ENCODE measurements around the gene MED12. TPM values are rescaled to one million over a fixed set of nuclear protein-coding genes. Genes with fewer than 3 reads are reported as not detected.

MED12 gene
- total and polyA plus RNA-seq, 8 donors: 12.2 to 25.7 (median 17.5) TPM

DNA sequence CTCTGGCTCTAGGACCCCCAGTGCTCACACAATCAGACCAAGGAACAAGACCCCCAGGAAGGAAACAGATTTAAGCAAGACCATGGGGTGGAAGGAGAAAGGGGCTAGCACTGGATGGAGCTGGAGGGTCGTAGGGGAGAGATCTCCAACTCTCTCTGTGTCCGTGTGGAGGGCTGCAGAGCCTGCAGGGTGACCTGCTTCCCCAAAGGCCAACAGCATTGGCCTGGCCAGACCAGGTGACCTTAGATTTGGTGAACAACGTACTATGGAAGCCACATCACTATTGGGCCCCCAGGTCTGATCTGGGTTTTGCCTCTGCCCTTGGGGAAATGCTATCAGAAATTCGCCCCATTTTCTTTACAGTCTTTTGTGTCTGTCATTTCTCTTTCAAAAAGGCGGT is 52.3 kb downstream of the MED12 start:
- no peak overlapping the region for H3K4me3 ChIP-seq
- H3K27ac ChIP-seq: no peak overlapping the region
- no peak for TF ChIP-seq CTCF (IDR thresholded peaks at IDR 0.05)
- no peaks in the 10 kb centered on the region for H3K27me3 ChIP-seq
- H3K36me3 ChIP-seq: no peaks in the 10 kb centered on the region
- 66 to 84% methylated on average over 5 of the region's 5 CpGs for WGBS, 2 donors
- FAIRE-seq: no peak
- DNase-seq: no peak
- H3K4me1 ChIP-seq: no peaks in the 10 kb centered on the region
- no peak for ATAC-seq
- H3K9me3 ChIP-seq: no peaks in the 10 kb centered on the region
- intact Hi-C loops (cut with DNase I): loop anchor here in 1 of 3 donors (10.0 kb wide), 1 partner anchor 196 kb away; no protein-coding TSS in a partner anchor

DNA sequence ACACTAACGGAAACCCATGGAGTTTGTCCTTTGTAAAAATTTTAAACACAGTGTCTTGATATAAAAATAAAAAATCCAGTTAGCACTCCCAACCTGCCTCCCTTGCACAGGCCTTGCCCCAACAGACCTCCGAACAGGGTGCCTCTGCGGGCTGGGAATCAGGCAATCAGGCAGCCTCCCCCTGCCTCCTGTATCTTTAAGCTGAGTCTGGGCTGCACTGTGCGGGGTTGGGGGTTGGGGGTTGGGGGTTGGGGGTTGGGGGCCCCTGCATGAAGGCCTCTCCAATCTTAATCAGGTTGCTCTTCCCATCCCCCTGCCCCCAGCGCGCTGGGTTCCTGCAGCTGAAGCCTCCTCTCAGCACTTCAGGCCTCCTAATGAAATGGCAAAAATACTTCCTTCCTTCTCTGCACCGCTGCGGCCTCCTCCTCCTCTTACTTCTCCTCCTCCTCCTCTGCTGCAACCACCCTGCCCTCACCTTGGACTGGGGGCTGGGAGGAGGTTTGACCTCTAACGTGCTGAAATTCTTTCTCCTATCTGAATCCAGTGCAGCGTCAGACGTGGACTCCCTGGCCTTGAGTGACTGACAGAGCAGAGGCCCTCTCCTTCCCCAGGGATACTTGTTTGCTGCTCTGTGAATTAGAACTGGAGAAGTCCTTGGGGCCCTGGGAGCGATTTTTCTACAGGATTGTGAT is 52.9 kb downstream of the MED12 start:
- DNase-seq (no peak), ATAC-seq (no peak), FAIRE-seq (no peak)
- 57 to 61% methylated on average over 12 of the region's 12 CpGs for WGBS, 2 donors
- Histone ChIP-seq H3K27ac (no peak overlapping the region), H3K27me3 (no peaks in the 10 kb centered on the region), H3K9me3 (no peaks in the 10 kb centered on the region), H3K4me3 (no peak overlapping the region), H3K4me1 (no peaks in the 10 kb centered on the region), H3K36me3 (no peaks in the 10 kb centered on the region)
- TF ChIP-seq CTCF (IDR thresholded peaks at IDR 0.05): no peak
- intact Hi-C loops (cut with DNase I): loop anchor here in 1 of 3 donors (10.0 kb wide), 1 partner anchor 196 kb away; no protein-coding TSS in a partner anchor

DNA sequence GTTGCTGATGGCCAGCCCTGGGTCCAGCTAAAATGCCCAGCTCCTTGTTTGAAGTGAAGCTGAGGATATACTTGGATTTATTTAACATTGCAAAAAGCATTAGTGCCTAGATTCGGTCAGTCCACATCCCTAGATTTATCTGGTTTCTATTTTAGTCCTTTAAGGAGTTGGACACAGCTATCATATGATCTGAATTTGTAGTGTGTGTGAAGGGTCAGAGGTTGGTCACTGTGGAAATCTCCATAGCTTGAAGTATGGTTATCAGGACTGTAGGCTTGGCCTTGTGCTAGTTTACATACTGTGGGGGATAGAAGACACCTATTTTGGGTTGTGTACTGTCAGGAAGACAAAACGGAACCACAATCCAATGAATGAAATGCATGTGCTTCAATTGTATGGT is 55.0 kb downstream of the MED12 start:
- WGBS, 2 donors: 37 to 56% methylated on average over 2 of the region's 2 CpGs
- intact Hi-C loops (cut with DNase I): loop anchor here in 1 of 3 donors (10.0 kb wide), 1 partner anchor 199 kb away; no protein-coding TSS in a partner anchor
- ATAC-seq: no peak
- Histone ChIP-seq H3K36me3 (no peaks in the 10 kb centered on the region), H3K4me1 (no peaks in the 10 kb centered on the region), H3K27me3 (no peaks in the 10 kb centered on the region), H3K27ac (no peak overlapping the region), H3K9me3 (no peaks in the 10 kb centered on the region), H3K4me3 (no peak overlapping the region)
- TF ChIP-seq CTCF (IDR thresholded peaks at IDR 0.05): no peak
- no peak for DNase-seq
- no peak for FAIRE-seq

DNA sequence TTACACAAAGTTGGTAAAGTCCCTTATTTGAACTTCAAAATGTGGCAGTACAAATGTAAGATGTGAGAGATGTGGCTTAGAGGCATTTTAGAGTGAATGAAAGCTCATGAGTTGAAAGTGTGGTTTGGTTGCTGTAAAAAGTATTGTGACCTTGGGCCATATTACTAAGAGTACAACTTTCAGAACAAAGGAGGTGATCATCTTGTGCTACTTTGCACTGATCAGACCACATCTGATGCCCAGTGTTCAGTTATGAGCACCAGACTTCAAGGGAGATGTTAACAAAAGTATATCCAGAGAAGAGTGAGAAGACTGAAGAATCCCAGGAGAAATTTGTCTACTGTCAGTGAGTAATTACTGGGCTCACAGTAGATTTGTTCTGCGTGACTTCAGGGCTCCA is 56.4 kb downstream of the MED12 start:
- DNase-seq (no peak), ATAC-seq (no peak), FAIRE-seq (no peak)
- Histone ChIP-seq H3K9me3 (no peaks in the 10 kb centered on the region), H3K27ac (no peak overlapping the region), H3K27me3 (no peaks in the 10 kb centered on the region), H3K36me3 (no peaks in the 10 kb centered on the region), H3K4me1 (no peaks in the 10 kb centered on the region), H3K4me3 (no peak overlapping the region)
- intact Hi-C loops (cut with DNase I): loop anchor here in 1 of 3 donors (10.0 kb wide), 1 partner anchor 200 kb away; no protein-coding TSS in a partner anchor
- TF ChIP-seq CTCF (IDR thresholded peaks at IDR 0.05): no peak
- 73 to 89% methylated on average over 1 of the region's 1 CpG for WGBS, 2 donors

DNA sequence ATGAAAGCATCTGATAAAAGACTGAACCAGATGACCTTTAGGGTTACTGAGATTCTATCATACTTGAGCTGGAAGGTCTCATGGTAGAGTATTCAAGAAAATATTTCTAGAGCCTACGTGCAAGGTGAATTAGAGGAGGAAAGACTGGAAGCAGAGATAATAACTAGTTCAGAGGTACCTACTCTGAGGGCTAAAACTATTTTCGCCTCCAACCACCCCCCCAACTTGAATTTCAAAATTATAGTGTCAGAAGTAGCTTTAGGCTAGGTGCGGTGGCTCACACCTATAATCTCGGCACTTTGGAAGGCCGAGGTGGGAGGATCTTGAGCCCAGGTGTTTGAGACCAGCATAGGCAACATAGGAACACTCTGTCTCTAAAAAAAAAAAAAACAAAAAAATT is 57.1 kb downstream of the MED12 start:
- Histone ChIP-seq H3K4me3 (no peak overlapping the region), H3K4me1 (no peaks in the 10 kb centered on the region), H3K27ac (no peak overlapping the region), H3K27me3 (no peaks in the 10 kb centered on the region), H3K36me3 (no peaks in the 10 kb centered on the region), H3K9me3 (no peaks in the 10 kb centered on the region)
- ATAC-seq (no peak), DNase-seq (no peak), FAIRE-seq (no peak)
- intact Hi-C loops (cut with DNase I): loop anchor here in 1 of 3 donors (10.0 kb wide), 1 partner anchor 201 kb away; no protein-coding TSS in a partner anchor
- 74 to 89% methylated on average over 5 of the region's 5 CpGs for WGBS, 2 donors
- TF ChIP-seq CTCF (IDR thresholded peaks at IDR 0.05): no peak
